GM23248 (cell line): ENCODE measurements around the gene ZNF575. TPM values are rescaled to one million over a fixed set of nuclear protein-coding genes. Genes with fewer than 3 reads are reported as not detected.

Source experiments
- DNase-seq: peaks from one replicate; pipeline ENCODE4 v3.0.0-alpha.2; 2015
- H2AFZ ChIP-seq: fragments of 200-600 bp; sonication (generic); 2 replicates; pipeline ENCODE4 v1.6.1; 2016; ENCODE audit warnings: antibody characterized with exemption
- H3F3A ChIP-seq: fragments of 200-600 bp; sonication (generic); 2 replicates; pipeline ENCODE4 v1.6.1; 2016; ENCODE audit warnings: mild to moderate bottlenecking, antibody characterized with exemption, mixed run types; ENCODE audit not compliant: insufficient read depth
- H3K27ac ChIP-seq: fragments of 200-600 bp; sonication (generic); 2 replicates; pipeline ENCODE4 v1.5.1; 2016; ENCODE audit warnings: mild to moderate bottlenecking
- H3K27me3 ChIP-seq: fragments of 200-600 bp; sonication (generic); replicated peaks from 2 replicates; pipeline ENCODE4 v1.6.1; 2016; ENCODE audit warnings: mild to moderate bottlenecking; ENCODE audit not compliant: insufficient read depth
- H3K36me3 ChIP-seq: fragments of 200-600 bp; sonication (generic); 2 replicates; pipeline ENCODE4 v1.6.1; 2016; ENCODE audit warnings: low read depth, mild to moderate bottlenecking
- H3K4me1 ChIP-seq: fragments of 200-600 bp; sonication (generic); 2 replicates; pipeline ENCODE4 v1.6.1; 2016; ENCODE audit warnings: mild to moderate bottlenecking; ENCODE audit not compliant: insufficient read depth
- H3K4me2 ChIP-seq: fragments of 200-600 bp; sonication (generic); one replicate; pipeline ENCODE4 v1.6.1; 2016; ENCODE audit warnings: mild to moderate bottlenecking; ENCODE audit not compliant: unreplicated experiment
- H3K4me3 ChIP-seq: fragments of 200-600 bp; sonication (generic); 2 replicates; pipeline ENCODE4 v1.5.1; 2016; ENCODE audit warnings: mild to moderate bottlenecking
- H3K79me2 ChIP-seq: fragments of 200-600 bp; sonication (generic); 2 replicates; pipeline ENCODE4 v1.6.1; 2016; ENCODE audit warnings: mild to moderate bottlenecking; ENCODE audit not compliant: insufficient read depth
- H3K9ac ChIP-seq: fragments of 200-600 bp; sonication (generic); 2 replicates; pipeline ENCODE4 v1.6.1; 2016; ENCODE audit warnings: mild to moderate bottlenecking
- H3K9me2 ChIP-seq: fragments of 200-600 bp; sonication (generic); 2 replicates; pipeline ENCODE4 v1.6.1; 2016; ENCODE audit warnings: mixed run types, mild to moderate bottlenecking, moderate library complexity; ENCODE audit not compliant: insufficient read depth
- H3K9me3 ChIP-seq: fragments of 200-600 bp; sonication (generic); one replicate; pipeline ENCODE4 v1.6.1; 2017; ENCODE audit warnings: low read depth
- H4K20me1 ChIP-seq: fragments of 200-600 bp; sonication (generic); 2 replicates; pipeline ENCODE4 v1.6.0; 2016; ENCODE audit not compliant: insufficient read depth
- EZH2 ChIP-seq: fragments of 200-600 bp; sonication (generic); IDR thresholded peaks from 2 replicates; pipeline ENCODE4 v1.6.1; 2018; ENCODE audit warnings: antibody characterized with exemption, mild to moderate bottlenecking; ENCODE audit not compliant: insufficient read depth, poor library complexity, severe bottlenecking
- EZH2phosphoT487 ChIP-seq: fragments of 200-600 bp; sonication (generic); IDR thresholded peaks from 2 replicates; pipeline ENCODE4 v1.6.1; 2018; ENCODE audit warnings: antibody characterized with exemption, moderate library complexity, mild to moderate bottlenecking, low read depth; ENCODE audit not compliant: insufficient read depth
- WGBS, 2 experiments: methylation state at CpG; one replicate each; pipeline ENCODE4 v1.1.6; 2015 to 2017; ENCODE audit warnings: low lambda C conversion rate in 2 of 2, low coverage in 1 of 2; ENCODE audit errors: missing lambda C conversion rate in 2 of 2; 5-methylcytosine and 5-hydroxymethylcytosine counted together
- in situ Hi-C: fragments of 300-500 bp; cut with MboI; formaldehyde crosslinking; loops from 2 replicates; pipeline ENCODE4 v1.15.0; 2020
- polyA plus RNA-seq: library from polyadenylated mRNA; unstranded; fragments of >200 nt; fragmentation: Nextera tagmentation; extraction: Ambion mirVana; gene quantifications from 2 replicates; pipeline ENCODE4 v1.2.1, GENCODE V29; 2016
- total RNA-seq: library from RNA; depleted of rRNA; stranded (reverse); fragments of >200 nt; shearing (Covaris generic); gene quantifications from 2 replicates; pipeline ENCODE4 v1.2.3, GENCODE V29; 2014

The ZNF575 gene
- total and polyA plus RNA-seq, 2 experiments from 2014 or later = 0.22 to 3.1 TPM

DNA sequence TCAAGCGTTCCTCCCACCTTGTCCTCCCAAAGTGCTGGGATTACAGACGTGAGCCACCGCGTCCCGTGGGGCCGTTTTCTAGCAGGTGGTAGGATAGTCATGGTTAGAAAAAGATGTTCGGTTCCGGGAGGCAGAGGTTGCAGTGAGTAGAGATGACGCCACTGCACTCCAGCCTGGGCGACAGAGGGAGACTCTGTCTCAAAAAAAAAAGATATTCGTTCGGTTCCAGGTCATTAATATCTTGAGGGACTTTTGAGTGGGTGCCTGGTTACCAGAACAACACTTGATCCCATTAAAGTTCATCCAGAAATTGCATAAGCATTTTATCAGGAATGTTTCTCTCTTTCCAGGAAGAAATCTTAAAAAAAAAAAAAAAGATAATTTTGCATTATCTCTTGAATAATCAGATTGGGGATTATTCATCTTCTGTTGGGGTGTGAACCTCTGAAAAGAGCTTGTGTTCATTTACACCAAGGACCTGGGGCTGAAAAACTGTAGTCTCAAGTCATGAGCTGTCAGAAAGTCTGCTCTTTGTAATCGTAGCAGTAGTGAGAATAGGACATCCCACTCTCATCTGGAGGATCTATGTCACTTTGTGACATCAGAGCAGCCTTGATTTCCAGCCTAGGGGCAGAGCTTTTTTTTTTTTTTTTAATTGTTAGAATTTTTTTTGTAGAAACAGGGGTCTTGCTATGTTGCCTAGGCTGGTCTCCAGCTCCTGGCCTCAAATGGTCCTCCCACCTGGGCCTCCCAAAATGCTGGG lies 4.9 kb upstream of the ZNF575 start:
- Histone ChIP-seq H3K4me3 (peak overlapping the region; percentile 95; the same call in 1 of the 2 replicates), H2AFZ (peak overlapping the region; percentile 86), H3K79me2 (peaks cover 43% of the 10 kb centered on the region), H3F3A (peaks cover 11% of the 10 kb centered on the region), H3K9me2 (no peaks in the 10 kb centered on the region), H3K4me1 (peaks cover 33% of the 10 kb centered on the region), H3K4me2 (peak overlapping the region; percentile 94), H3K9ac (peak overlapping the region; percentile 78), H3K27me3 (no peaks in the 10 kb centered on the region), H4K20me1 (no peaks in the 10 kb centered on the region), H3K27ac (peak overlapping the region; percentile 71), H3K9me3 (no peaks in the 10 kb centered on the region), H3K36me3 (no peaks in the 10 kb centered on the region)
- WGBS, 2 experiments = 3 to 4% methylated on average over 13 of the region's 13 CpGs
- in situ Hi-C loops = no loop called here
- TF ChIP-seq EZH2phosphoT487 (no peak), EZH2 (no peak)
- DNase-seq = peak; percentile 62

- Histone ChIP-seq H4K20me1 (no peaks in the 10 kb centered on the region), H3K9ac (peak overlapping the region; percentile 62), H3K4me1 (peaks cover 15% of the 10 kb centered on the region), H3K9me2 (no peaks in the 10 kb centered on the region), H3K9me3 (no peaks in the 10 kb centered on the region), H3K27ac (peak overlapping the region; percentile 60), H3K4me3 (peak overlapping the region; percentile 70), H3K79me2 (no peaks in the 10 kb centered on the region), H3K27me3 (no peaks in the 10 kb centered on the region), H3F3A (peaks cover 11% of the 10 kb centered on the region), H2AFZ (peak overlapping the region; percentile 80), H3K36me3 (no peaks in the 10 kb centered on the region), H3K4me2 (peak overlapping the region; percentile 84)
- in situ Hi-C loops = no loop called here
- WGBS, 2 experiments = 3 to 4% methylated on average over 16 of the region's 16 CpGs
- no peak for DNase-seq
- TF ChIP-seq EZH2 (no peak), EZH2phosphoT487 (no peak)
These were observed 422 bp upstream of the ZNF575 start for GRCh38 chr19:43532571-43532961.

DNA sequence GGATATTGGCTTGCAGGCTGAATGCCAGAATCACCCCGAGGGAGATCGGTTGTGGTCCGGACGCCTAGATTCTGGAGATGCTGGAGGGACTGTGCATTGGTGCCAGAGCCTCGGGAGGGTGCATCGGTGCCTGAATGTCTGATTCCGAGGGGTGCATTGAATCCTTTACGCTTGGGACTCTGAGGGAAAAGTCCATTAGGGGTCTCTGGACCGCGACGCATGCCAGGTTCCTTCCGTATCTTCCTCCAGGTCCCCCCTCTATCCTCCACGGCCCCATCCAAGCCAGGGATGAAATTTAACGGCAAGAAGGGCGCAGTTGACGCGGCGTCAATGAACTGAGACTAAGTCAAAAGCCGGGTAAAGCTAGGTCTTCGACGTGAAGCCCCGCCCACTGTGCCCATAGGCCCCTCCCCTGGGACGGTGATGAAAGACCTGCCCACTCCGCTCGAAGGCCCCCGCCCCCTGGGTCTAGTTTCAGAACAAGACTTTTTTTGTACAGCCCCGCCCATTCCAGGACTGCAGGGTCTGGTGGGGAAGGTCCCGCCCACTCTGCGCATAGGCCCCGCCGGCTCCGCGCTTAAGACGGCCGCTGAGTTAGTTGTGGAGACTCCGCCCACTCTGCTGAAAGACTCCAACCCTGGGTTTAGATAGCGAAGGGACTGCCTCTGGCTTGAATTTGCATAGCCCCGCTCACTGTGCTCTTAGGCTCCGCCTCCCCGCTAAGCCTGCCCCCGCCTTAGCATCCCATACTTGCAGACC lies 737 bp downstream of the ZNF575 start:
- Histone ChIP-seq H3K9me3 (no peaks in the 10 kb centered on the region), H4K20me1 (no peaks in the 10 kb centered on the region), H3K36me3 (0 out of 2 replicates have a peak, but pooled peaks cover 2% of the 10 kb centered on the region), H2AFZ (peak overlapping the region; percentile 80), H3K9me2 (no peaks in the 10 kb centered on the region), H3K4me2 (peak overlapping the region; percentile 84), H3K27ac (peak overlapping the region; percentile 60), H3K27me3 (no peaks in the 10 kb centered on the region), H3K9ac (peak overlapping the region; percentile 62), H3F3A (peaks cover 11% of the 10 kb centered on the region), H3K79me2 (no peaks in the 10 kb centered on the region), H3K4me3 (peak overlapping the region; percentile 70), H3K4me1 (peaks cover 9% of the 10 kb centered on the region; the same call in 1 of the 2 replicates)
- TF ChIP-seq EZH2 = no peak
- no peak for TF ChIP-seq EZH2phosphoT487
- WGBS, 2 experiments = 3 to 4% methylated on average over 38 to 39 of the region's 41 CpGs
- peak; percentile 100 for DNase-seq
- in situ Hi-C loops = no loop called here

DNA sequence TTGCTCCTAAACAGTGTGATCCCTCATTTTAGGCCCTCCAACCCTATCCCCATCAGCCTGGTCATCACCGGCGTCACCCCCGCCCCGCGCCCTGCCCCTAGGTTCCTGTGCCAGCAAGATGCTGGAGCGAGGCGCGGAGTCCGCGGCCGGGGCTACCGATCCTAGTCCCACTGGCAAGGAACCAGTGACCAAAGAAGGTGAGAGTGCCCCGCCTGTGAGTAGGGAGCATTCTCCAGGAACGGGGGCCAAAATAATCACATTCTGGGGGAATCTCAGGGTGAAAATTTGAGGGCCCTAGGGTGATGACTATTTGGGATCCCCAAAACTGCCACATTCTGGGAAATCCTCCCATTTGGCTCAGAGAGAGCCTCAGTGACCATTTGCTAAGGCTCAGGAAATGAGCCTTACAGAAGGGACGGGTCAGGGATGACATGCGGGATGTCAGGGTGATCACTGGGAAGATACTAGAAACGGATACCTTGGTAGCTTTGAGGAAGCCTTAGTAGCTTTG lies 1.4 kb downstream of the ZNF575 start:
- no peak for DNase-seq
- 15 to 24% methylated on average over 17 of the region's 17 CpGs for WGBS, 2 experiments
- H3K9me3 ChIP-seq = no peaks in the 10 kb centered on the region
- H3F3A ChIP-seq = peaks cover 11% of the 10 kb centered on the region
- H3K79me2 ChIP-seq = no peaks in the 10 kb centered on the region
- H4K20me1 ChIP-seq = no peaks in the 10 kb centered on the region
- peak overlapping the region; percentile 28 for H3K9ac ChIP-seq
- TF ChIP-seq EZH2 (no peak), EZH2phosphoT487 (no peak)
- peak overlapping the region; percentile 80 for H2AFZ ChIP-seq
- in situ Hi-C loops = no loop called here
- no peaks in the 10 kb centered on the region for H3K27me3 ChIP-seq
- H3K27ac ChIP-seq = 0 out of 2 replicates have a peak overlapping the region, but pooled peaks have one; percentile 19
- H3K4me1 ChIP-seq = peaks cover 9% of the 10 kb centered on the region; the same call in 1 of the 2 replicates
- H3K4me2 ChIP-seq = peak overlapping the region; percentile 59
- peaks cover 9% of the 10 kb centered on the region; the same call in 1 of the 2 replicates for H3K36me3 ChIP-seq
- H3K9me2 ChIP-seq = no peaks in the 10 kb centered on the region
- peak overlapping the region; percentile 70 for H3K4me3 ChIP-seq
